HG03571 (cell line): ENCODE results near the gene ANKRD63.

Experiments used
- ATAC-seq: cut with Tn5 transposase; IDR thresholded peaks from one replicate; pipeline ENCODE4 v1.9.1; 2021; ENCODE audit not compliant: unreplicated experiment

The ANKRD63 gene

DNA sequence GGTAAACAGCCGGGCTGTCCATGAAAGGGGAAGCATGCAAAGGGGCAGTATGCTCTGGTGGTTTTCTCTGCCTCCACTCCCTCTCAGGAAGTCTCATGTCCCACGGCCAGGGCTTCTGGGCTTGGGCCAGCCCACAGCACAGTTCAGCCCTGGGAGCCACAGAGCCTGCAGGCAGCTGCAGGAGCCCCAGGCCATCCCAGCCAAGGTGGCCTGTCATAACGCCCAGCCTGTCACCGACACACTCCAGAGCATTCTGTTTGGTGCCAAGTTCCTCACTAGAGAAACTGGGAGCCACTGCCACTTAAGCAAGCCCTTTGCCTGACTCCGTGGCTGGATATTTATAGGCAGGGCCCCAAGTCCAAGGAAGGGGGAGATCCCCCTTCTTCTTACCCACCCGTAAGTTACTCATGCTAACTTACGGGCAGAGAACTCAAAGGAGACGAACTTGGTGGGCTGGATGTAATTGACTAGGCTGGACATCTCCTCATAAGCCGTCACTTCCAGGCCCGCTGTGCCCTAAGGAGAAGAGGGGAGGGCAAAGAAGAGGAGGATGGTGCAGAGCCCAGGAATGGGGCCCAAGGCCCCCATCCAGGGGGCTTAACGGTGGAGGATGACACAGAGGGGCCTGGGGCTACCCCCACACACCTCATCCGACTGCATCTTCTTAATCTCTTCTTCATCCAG lies 13.2 kb upstream of the ANKRD63 start:
- no peak for ATAC-seq

GRCh38 chr15:40295297-40295696 lies 12.4 kb upstream of the ANKRD63 start:
- no peak for ATAC-seq

- no peak for ATAC-seq
Observed at GRCh38 chr15:40293905-40294895, 11.3 kb upstream of the ANKRD63 start.

- ATAC-seq, result no peak
Observed at GRCh38 chr15:40293006-40293405, 10.1 kb upstream of the ANKRD63 start.

GRCh38 chr15:40292246-40292645 lies 9.4 kb upstream of the ANKRD63 start:
- ATAC-seq, result no peak

GRCh38 chr15:40290918-40291574 lies 8.2 kb upstream of the ANKRD63 start:
- no peak for ATAC-seq

DNA sequence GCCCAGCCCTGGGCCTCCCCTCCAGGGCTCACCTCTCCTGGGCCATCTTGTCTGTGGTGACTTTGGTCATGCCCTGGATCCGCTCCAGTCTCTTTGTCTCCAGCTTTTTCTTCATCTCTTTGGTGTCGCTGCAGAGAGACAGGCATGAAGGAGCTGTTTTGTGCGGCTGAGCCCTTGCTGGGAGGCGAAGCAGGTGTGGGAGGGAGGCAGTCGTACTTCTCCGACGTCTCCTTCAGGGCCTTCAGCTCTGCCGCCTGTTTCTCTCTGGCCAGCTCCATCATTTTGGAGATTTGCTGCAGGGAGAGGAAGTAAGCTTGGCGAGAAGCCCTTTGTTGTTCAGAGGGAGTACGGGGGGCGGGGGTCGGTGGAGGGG lies 7.7 kb upstream of the ANKRD63 start:
- ATAC-seq, result no peak

GRCh38 chr15:40289140-40289775 lies 6.4 kb upstream of the ANKRD63 start:
- ATAC-seq, result no peak

GRCh38 chr15:40287968-40288367 lies 5.1 kb upstream of the ANKRD63 start:
- ATAC-seq, result no peak

GRCh38 chr15:40287505-40287904 lies 4.6 kb upstream of the ANKRD63 start:
- ATAC-seq, result no peak

DNA sequence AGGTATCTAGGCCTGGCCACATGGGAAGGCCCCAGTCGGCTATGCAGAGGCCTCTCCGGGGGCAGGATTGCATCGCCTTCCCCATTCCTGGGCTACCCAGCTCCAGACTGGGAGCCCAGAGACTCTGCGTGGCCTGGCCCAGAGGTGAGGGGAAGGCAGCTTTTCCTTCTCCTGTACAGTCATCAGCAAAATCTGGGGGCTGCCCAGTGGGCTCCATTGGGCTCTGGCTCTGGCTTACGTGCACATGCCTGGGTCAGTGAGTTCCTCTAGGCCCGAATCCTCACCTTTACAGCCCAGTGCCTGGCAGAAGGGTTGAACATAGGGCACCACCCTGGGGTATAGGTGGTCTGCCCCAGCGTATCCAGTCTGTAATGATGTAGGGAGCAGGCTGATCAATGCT lies 3.9 kb upstream of the ANKRD63 start:
- no peak for ATAC-seq

DNA sequence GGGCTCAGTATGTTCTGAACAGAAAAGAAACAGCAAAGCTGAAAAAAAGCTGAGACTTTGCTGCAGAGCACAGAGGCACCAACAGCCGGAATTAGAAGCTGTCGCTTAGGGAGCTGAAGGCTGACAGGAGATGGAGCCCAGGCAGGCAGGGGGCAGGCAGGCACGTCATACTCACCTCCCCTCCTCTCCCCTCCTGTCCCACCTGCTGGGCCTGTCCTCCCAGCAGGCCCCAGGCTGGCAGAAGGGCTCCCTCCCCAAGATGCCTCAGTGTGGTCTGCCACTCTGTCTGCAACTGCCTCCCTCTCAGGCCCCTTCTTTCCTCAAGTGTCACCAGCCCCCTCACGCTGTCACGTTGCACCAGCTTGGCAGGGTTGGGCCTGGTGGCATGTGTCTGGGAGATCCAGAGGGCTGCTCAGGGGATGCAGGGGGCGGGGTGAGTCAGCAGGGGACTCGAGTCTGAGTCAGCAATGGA lies 3.2 kb upstream of the ANKRD63 start:
- no peak for ATAC-seq

DNA sequence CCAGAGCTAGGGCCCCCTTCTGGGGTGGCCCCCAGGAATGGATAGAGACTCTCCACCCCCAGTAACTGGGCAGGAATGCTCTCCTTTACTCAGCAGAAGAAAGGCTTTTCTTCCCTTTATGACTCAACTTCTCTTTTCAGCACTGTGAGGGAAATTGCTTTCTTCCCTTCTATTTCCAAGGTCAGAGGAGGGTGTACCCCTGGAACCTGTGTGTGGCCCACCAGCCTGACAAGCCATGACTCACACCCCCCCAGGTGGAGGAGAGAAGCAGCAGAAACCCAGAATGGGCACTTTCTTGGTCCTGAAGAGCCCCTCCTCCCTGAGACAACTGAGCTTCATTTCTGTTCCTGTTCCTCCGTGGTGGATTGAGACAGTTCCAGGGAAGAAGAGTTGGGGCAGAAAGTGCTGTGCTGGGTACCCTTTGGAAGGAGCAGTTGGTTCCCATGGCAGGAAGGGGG lies 2.7 kb upstream of the ANKRD63 start:
- ATAC-seq, result no peak

DNA sequence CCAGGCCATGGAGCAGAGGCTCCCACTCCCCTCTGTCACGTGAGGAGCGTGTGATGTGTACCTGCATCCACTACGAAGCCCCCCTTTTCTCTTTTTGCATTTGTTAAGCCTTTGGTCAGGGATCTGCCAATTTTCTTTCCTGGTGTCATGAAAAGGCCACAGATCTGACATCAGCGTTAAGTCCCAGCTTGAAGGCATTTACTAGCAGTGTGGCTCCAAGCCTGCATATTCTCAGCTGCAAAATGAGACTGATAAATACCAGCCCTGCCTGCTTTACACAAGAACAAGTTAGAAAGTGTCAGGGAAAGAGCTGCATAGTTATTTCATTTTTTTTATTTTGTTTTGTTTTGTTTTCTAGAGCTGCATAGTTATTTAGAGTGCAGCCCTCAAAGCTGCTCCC lies 2.3 kb upstream of the ANKRD63 start:
- ATAC-seq, result no peak

DNA sequence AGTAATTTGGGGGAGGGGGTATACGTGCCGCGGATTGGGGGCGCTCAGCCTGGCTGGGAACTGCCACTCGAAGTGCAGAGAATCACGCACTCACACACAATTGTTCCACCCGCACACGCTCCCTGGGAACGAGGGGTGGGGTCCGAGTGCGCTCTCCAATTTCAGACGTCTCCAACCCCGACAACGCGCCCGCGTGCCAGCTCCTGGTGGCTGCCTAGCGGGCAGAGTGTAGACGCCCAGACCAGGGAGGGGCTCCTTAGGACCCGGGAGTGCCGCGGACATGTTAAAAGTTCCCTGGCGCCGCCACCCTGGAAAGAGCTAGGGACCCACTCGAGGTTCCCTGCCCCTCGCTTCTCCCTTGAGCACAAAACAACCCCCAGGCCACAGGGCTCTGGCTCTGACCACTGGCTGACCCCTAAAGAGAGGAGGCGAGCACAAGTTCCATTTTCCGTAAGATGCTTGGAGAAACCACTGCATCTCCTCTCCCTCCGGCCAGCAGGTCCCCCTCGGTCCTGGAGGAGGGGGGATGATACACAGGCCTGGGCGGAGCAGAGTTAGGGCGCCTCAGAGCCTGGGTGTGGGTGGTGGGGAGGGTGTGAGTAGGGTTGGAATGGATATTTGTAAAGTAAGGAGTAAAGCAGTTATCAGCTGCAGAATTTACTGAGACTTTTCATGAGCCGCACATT lies 894 bp upstream of the ANKRD63 start:
- no peak for ATAC-seq

DNA sequence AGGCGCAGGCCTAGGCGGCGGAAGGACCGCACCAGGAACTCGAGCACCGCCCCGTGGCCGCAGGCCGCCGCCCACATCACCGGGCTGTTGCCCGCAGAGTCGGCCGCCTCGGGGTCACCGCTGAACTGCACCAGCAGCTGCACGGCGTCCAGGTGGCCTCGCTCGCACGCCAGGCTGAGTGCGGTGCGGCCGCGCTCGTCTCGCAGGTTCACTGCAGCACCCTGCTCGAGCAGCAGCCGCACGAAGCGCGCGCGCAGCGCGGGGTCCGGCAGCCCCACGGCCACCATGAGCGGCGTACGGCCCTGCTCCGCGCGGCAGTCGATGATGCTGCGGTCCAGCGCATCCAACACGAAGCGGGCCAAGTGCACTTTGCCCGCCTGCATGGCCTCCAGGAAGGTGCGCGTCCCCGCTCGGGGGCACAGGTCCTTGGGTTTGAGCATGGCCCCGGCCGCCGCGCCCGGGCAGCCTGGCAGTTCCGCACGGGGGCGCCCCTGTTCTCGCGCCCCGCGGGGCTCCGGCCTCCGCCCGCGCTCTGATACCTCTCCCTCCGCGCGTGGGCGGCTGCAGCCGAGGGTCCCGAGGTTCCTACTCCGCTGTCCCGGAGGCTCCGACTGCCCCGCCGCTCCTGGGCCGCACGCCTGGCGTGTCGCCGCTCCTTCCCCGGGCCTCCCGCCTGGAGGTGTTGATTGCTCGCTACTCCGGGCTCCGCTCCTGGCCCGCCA lies 556 bp downstream of the ANKRD63 start:
- no peak for ATAC-seq

- no peak for ATAC-seq
Observed at GRCh38 chr15:40281801-40282146, 1.1 kb downstream of the ANKRD63 start.

DNA sequence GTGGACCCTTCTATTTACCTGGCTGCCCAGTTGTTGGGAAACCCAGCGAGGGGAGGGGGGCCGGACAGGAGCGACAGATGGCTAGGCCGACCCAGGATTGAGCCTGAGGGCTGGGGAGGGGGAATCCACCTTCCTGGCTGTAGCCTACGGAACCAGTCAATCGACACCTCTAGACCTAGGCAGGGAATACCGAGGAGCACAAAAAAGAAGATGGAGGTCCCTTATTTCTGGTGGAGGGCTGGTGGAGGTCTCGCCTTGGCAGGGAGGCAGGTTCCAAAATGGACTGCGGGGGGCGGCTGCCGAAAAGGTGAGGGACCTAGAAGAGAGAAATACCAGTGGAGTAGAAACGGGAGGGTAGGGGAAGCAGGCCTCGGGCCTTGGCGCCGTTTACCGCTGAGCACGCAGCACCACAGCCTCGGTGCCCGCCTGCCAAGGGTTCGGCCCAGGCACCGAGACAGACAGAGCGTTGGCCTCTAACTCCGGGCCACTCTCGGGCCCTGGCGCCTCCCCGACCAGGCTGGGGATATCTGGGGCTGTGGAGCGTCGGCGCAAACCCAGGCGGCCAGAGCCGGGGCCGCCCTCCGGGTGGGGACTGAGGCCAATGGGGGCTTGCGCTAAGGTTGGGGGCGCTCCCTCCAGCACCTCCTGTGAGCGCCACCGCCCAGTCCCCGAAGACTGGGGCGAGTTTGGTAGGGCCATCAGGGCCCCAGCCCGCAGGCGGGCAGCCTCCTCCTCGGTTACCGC lies 1.6 kb downstream of the ANKRD63 start:
- ATAC-seq, result no peak
